HG03378 (cell line): ENCODE results near the gene GALNT12.

Source experiments
- ATAC-seq: cut with Tn5 transposase; IDR thresholded peaks from one replicate; pipeline ENCODE4 v1.9.1; 2021; ENCODE audit warnings: mild to moderate bottlenecking, moderate library complexity; ENCODE audit not compliant: unreplicated experiment

The GALNT12 gene

DNA sequence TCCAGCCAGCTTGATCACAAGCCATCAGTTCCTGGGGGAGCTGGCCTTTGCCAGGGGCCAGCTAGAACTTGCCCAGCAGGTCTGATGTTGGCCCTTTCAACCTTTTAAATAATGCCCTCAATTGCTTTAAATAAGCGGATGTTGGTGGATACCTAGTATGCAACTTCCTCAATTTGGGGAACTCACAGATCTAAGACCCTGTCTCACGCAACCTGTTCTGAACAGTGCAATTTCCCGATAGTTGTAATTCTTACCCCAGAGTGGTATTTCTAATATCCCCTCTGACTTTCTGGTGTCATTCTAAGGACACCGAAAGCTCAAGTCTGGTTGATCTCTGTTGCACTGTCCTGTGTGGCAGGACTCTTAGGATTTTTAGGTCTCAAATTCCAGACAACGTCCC, 23.1 kb downstream of the GALNT12 start:
- ATAC-seq = no peak

DNA sequence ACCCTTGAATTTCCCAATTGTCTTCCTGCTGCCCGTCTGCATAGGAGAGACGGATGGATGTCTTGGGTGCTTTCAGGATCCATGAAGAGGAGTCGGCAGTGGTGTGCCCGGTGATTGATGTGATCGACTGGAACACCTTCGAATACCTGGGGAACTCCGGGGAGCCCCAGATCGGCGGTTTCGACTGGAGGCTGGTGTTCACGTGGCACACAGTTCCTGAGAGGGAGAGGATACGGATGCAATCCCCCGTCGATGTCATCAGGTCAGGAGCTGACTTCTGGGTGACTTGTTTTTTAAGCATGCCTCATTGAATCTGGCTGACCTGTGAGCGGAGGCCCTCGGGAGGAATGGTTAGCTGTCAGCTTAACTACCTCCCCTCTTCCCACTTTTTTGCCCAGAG, 24.2 kb downstream of the GALNT12 start:
- ATAC-seq = no peak

DNA sequence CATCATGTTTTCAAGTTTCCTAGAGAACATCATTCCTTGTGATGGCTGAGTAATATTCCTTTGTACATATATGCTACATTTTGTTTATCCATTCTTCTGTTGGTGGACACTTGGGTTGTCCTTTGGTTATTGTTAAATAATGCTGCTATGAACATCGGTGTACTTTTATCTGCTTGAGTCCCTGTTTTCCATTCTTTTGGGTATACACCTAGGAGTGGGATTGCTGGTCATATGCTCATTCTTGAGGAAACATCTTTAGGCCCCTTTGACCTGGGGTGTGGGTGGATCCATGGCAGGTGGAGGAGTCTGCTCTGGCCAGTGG, 25.3 kb downstream of the GALNT12 start:
- ATAC-seq = no peak

DNA sequence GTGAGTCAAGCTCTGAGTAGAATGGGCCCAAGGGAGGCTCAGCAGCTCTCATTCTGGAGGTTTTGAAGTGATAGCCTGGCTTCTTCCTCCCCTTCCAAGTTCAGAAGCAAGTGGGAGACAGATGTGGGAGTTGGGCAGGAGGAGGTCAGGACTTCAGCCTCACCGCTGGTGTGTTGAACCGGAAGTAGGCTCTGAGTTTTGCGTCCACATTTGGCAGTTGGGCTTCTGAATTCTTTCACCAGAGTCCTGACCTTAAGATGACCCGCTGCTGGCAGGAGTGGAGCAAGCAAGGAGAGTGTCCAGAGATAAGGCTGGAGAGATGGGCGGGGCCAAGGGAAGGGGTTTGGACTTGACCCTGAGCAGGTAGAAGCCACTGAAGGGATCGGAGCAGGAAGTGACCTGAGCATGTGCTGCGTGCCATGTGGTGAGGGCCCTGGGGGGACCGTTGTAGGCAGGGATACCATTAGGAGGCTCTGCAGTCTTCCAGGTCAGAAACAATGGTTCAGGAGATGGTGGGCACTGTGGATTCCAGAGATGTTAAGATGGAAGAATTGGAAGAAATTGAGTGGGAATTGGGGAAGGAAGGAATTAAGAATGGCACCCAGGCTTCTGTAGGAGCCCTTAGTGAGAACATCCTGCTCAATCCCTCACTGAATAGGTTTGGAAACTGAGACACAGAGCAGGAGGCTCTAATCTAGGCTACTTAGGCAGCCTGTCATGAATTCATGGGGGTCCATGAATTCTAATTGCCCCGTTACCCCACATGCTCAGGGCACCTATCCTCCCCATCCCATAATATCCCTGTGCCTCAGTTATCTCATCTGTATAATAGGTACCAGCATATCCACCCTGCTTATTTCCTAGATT, 25.9 kb downstream of the GALNT12 start:
- ATAC-seq = no peak

DNA sequence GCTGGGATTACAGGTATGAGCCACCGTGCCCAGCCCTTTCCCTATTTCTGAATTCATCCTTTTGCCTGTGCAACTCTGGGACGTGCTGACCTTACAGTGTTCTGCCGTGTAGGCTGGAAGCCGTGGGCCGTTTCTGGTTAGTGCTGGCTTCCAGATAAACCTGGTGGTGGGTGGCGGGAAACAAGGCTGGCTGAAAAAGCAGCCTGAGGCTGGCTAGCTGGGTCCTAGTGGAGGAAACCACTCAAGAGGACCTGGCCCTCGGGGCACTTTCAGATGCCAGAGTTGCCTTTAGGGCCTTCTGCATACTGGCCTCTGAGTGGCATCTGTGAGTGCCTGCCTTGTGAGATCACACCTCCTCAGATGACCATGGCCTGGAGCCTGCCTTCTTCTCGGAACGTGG, 26.9 kb downstream of the GALNT12 start:
- ATAC-seq = no peak

DNA sequence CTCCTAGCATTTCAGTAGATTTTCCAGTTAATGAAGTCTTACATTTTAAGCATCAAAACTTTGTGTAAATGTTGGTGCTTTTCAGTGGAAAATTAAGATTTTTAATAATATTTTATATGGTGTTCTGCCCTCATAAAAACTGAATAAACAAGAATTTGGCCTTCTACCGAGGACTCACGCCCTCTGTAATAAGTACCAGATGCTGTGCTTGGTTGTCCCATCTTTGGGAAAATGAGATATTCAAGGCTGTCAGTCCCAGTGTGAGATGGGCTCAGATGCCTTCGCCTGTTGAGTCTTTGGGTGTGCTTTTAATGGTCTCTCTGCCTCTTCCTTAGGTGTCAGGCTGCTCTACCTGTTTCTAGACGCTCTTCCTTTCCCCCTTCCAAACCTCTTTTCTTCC, 28.7 kb downstream of the GALNT12 start:
- no peak for ATAC-seq

DNA sequence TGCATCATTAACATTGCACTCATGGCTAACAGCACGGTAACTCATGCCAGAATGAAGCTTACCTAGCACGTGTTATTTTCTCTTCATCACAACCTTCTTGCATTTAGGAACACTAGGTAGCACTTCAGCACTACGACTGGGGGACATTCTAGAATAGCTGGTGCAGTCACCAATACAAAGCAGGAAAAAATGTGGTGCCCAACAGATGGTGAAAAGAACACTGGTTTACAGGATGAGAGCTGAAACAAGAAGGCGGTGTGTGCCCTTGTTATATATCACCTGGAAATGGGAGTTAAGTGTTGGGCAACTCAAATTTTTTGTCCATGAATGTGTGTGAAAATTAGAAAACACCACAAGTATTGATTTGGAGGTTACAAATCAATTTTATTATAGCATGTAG, 30.0 kb downstream of the GALNT12 start:
- ATAC-seq = no peak

DNA sequence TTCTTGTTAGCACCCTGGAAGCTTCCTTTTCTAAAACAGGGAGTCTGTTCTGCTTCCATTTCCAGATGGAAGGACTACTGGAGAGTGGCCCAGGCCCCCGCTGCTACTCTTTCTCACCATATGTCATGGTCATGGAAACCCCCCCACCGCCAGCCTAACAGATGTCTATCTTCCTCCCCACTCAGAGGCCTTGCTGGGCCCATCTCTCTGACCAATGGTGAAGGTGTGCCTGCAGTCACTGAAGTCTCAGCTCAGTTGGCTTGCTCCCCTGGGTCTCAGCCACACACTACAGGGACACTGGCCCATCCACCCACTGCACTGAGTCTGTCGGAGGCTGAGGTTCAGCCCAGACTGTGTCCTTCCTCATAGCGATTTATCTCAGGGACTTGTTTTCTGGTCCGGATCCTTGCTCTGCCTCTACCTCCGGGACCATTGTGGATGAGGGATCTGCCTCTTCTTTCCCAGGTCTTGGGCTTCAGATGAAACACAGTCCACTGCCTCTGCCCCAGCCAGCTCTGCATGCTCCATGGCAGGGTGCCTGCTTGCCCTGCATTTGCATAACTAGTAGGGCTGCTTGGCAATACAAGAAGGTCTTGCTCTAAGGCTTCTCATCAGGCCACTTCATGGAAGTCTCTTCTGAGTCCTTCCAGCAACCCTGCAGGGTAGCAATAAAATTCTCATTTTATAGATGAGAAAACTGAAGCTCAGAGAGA, 30.8 kb downstream of the GALNT12 start:
- ATAC-seq = no peak

DNA sequence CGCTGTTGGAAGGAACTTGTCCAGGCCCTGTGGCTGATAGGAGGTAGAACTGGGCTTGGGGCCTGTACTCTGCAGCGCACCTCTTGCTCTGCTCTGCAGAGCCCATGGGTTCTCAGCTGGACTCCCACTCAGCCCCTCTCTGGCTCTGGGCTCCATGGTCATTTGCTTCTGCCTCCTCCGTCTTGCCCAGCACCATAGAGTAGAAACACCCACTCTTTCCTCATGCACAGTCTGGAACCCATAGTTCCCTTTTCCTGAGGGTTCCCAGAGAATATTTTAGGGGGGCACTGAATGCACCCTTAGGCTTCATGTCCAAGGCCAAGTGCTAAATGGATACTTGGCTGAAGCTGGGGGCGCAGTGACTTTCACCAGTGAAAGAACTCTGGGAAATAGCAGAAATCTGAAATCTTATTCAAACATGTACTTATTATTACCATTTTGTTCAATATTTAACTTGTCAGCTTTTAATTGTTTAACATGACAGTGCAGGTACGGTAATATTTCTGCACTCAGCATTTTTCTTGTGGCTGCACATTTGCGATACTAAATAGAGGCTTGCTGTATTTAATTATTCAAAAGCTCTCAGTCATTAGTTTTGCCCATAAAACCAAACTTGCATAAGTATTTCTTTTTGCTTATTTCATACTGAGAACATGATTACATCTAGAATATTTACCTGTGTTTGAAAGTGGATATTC, 31.5 kb downstream of the GALNT12 start:
- no peak for ATAC-seq

DNA sequence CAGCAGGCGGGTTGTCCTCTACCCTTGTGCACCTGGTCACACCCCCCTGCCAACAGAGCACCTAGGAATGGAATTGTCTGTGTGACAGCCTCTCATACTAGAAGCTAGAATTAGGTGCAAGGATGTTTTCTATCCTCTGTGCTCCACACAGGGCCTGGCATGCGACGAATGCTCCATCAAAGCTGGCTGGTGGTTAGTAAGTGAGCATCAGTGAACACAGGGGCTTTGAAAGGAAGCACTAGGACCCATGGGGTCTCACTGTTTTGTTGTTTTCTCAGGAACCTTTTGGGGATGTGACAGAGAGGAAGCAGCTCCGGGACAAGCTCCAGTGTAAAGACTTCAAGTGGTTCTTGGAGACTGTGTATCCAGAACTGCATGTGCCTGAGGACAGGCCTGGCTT, 32.3 kb downstream of the GALNT12 start:
- ATAC-seq = no peak

DNA sequence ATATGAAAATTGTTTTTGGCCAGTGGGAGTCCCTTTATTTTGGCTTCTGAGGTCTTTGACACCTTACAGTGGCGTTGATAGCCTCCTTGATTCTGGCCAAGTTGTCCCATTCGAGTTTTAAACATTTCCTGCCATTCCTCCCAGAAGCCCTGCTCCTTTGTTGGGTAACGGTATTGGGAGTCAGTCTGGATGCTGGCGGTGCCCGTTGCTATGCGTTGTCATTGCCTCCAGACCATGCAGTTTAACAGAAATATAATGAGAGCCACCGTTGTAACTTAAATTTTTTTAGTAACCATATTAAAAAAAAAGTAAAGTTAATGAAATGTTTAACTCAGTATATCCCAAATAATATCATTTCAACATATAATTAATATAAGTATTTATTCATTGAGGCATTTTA, 35.0 kb downstream of the GALNT12 start:
- ATAC-seq = no peak

DNA sequence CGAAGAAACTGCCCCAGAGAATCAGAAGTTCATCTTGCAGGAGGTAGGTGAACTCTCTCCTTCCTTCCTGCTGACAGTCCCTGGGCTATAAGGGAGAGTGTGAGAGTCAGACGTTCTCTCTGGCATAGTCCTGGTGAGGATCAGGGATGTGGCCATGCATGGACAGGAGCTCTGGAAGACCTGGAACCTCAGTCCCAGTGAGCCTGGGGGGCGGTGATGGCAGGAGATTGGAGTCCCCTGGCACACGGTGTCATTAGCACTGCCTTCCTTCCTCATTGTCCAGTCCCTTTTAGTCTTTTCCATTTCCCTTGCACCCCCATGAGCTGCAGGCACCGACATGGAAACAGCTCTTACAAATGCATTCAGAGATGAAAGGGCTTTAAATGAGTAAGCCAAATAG, 38.6 kb downstream of the GALNT12 start:
- ATAC-seq = no peak

DNA sequence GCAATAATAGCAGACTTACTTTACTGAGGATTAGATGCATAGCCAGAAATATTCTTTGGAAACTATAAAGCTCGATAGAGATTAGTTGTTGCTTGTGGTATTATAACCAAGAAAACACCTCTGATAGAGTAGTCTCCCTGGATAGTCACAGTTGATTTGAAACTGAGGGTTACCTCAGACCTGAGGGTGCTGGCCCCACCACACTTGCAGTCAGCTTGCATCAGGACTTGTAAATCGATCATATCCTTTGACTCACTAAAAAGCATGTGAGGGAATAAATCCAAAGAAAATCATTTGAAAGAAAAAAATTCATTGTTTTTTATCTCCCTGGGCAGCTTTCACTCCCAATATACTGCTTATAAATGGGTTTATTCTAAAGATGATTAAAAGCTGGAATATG, 39.4 kb downstream of the GALNT12 start:
- ATAC-seq = no peak

DNA sequence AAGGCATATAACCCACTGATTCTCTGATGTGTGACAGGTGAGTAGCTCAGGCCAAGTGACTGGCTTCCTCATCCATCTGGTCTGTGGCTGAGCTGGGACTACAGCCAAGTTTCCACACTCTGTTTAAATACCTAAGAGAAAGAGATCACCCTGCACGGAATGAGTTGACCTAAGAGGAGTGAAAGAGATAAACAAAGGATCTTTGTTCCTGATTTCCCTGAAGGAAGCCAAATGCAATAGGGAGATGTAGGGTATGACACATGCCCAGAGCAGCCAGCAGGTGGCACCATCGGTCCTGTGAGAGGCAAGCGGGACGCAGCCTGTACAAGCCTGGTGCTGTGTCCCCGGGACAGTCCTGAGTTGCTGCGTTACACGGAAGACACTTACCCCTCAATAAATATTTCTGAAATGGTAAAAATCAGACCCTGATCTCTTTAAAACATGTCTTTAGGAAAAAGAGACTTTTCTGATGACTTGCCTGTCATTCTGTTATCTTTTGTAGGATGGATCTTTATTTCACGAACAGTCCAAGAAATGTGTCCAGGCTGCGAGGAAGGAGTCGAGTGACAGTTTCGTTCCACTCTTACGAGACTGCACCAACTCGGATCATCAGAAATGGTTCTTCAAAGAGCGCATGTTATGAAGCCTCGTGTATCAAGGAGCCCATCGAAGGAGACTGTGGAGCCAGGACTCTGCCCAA, 41.1 kb downstream of the GALNT12 start:
- peak; percentile 75 for ATAC-seq

DNA sequence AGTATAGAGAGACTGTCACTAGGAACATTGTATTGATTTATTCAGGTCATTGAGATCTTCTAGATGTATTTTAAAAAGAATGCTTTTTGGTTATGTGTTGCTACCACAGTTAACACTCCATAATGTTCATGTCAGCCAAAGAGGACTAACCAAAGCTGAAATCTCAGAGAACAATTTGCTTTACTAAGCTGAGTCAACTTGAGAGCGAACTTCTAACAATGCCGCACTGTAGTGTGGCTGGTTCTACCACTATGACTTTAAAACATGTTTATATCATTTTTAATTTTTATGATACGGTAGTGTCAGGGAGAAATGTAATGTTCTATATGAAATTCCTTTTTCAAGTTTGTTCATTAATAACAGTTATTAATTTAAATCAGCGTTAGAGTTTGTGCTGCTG, 42.1 kb downstream of the GALNT12 start:
- no peak for ATAC-seq

DNA sequence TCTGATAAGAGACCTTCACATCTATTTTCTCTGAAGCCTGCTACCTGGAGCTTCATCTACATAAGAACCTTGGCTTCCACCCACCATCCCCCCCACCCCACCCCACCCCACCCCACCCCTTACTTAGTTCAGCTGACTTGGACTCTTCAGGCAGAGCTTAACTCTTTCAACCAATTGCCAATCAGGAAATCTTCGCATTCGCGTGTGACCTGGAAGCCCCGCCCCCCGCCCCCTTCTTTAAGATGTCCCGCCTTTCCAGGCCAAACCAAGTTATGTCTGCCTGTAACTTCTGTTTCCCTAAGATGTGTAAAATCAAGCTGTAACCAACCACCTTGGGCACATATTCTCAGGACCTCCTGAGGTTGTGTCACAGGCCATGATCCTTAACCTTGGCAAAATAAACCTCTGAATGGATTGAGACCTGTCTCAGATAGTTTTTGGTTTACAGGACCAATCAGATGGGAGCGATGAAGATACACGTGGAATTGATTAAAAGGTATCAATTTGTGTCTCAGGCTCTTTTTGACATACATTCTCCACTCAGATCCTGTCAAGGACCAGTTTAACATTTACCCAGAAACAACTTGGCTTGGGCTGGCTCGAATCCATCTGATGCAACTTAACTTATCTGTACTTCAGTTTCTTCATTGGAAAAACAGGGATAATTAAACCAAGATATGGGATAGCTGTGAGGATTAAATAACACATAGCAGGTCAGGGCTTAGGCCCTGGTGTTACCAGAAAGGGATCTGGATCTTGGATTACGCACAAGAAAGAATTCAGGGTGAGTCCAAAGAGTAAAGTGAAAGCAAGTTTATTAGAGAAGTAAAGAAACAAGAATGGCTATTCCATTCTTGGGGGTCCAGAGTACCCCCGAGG, 43.6 kb downstream of the GALNT12 start:
- no peak for ATAC-seq

DNA sequence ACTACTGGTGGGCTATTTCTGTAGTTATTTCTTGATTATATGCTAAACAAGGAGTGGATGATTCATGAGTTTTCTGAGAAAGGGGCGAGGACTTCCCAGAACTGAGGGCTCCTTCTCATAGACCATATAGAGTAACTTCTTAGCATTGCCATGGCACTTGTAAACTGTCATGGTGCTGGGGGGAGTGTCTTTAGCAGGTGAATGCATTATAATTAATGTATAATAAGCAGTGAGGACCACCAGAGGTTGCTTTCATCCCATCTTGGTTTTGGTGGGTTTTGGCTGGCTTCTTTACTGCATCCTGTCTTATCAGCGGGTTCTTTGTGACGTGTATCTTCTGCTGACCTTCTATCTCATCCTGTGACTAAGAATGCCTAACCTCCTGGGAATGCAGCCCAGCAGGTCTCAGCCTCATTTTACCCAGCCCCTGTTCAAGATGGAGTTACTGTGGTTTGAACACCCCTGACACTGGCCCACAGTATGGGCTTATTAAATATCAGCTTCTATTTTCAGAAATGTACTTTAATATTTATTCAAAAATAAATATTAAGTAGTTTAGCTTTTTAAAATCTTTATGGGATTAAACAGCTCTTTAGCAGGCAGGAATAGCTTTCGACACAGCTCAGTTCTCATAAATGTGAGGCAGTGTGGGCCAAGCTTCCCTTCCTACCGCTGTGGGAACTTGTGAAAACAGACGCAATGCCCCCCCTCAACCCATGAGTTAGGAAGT, 44.4 kb downstream of the GALNT12 start:
- no peak for ATAC-seq

DNA sequence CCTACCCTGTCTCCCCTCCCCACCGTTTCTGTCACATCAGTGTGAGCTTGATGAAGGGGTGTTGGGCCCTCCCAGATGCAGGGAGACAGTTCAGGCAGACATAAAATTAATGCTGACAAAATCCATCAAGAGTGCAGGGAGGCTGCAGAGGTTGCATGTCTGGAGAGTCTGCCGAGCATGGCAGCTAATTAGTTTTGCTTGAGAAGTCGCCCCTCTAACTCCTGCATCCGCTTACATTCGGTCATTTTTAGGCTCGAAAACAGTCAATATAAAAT, 44.9 kb downstream of the GALNT12 start:
- no peak for ATAC-seq

DNA sequence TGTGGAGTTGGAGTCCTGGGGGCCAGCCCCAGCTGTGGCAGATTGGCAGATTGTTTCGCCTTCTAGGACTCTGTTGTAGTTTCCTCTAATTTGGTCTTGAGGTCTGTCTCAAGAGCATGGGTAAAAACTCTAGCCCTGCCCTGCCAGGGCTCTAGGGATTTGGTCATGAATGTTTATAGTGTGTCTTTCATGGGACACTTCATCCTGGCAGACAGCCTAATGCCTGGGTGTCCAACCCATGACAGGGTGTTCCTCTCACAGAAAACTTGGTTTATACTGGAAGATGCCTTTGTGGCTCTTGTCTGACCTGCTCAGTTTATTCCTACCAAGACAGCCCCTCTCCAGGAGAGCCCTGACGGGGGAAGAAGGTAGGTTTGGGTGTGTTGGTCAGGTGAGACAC, 45.5 kb downstream of the GALNT12 start:
- ATAC-seq = no peak

DNA sequence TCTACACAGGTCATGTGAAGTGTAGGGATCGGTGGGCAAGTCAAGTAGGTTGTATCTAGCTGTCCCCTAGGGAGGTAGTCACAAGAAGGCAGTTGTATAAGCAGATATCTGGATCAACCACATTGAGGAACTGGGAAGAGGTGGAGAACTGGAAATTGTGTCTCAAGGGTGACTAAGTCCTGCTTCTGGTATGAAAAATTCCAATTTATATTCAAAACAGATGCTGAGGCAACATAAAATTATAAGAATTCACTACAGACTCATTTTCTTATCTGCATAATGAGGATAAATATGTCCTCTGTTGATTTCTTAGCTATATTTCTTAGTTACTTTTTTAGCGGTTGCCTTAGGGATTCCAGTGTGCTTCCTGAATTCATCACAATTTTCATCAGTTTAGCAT, 46.8 kb downstream of the GALNT12 start:
- ATAC-seq = no peak
